ENCODE data around the gene PYM1.
"Not testable (repeated sequence)": the region's sequence is repeated elsewhere in the genome, so short reads cannot be mapped to it uniquely, and the experiment has no call there.

Gene PYM1

DNA sequence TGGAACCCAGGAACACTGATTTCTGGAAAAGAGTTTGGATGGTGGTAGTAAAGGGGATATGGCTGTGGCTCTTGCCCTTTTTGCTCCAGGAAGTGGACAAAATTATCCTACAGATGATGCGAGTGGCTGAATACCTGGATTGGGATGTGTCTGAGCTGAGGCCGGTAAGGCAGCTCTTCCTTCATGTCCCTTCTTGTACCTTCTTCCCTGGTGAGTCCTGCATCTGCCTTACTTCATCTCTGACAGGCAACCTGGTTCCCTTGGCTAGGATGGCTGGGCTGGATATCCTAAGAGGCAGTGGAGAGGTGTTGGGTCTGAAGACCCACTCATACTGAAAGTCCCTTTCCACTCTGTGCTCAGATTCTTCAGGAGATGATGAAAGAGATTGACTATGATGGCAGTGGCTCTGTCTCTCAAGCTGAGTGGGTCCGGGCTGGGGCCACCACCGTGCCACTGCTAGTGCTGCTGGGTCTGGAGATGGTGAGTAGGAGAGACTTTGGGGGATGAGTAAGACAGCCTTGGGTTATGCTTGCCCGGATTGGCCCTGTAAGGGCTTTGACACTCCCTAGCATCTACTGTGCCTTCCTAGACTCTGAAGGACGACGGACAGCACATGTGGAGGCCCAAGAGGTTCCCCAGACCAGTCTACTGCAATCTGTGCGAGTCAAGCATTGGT is 11.3 kb upstream of the PYM1 start:
- FAIRE-seq, result no peak

DNA sequence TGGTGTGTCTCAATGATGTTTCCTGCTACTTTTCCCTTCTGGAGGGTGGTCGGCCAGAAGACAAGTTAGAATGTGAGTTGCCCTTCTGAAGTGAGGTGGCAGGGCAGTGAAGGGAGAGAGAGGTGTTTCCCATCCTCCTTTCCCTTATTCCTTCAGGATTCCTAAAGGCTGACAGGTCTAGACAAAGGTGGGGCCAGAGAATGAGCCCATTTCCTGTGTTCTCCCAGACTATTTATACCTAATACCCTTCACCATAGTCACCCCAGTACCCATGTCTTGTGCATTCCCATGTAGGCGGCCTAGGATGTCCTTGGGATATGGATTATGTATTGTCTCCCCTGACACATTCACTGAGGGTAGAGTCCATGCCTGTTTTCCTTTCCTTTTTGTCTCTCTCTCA is 10.3 kb upstream of the PYM1 start:
- FAIRE-seq, result no peak

DNA sequence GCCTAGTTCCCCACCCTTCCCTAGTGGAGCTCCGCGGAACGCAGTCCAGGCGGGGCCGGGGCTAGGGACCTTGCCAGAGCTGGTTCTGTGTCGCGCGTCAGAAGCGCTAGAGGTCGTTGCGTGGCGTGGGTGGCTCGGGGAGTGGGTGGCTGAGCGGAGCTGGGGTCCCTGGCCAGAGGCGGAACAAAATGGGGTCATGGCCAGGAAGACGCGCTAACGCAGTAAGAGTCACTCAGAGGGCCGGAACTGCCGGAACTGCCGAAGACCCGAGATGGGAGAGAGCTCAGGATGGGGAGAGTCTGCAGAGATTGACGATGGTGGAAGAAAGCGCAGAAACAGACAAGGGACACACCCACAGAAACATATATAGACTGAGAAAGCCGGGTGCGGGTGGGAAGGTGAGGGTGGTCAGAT is 8.1 kb upstream of the PYM1 start:
- no peak for FAIRE-seq

DNA sequence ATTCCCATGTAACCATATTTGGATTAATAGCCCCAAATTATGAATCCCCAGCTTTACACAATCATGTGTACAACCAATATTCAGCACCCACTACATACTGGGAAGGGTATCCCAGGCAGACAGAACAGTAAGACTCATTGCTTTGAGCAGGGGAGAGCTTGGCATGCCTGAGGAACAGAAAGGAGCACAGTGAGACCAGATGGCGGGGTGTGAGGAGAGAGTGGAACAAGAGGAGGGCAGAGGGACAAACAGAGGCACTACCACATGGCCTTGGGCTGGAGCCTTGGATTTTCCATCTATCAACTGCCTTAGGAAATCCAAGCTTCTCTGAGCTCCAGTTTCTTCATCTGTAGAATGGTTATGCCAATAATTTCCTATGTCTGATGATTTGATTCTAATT is 7.1 kb upstream of the PYM1 start:
- FAIRE-seq, result no peak

DNA sequence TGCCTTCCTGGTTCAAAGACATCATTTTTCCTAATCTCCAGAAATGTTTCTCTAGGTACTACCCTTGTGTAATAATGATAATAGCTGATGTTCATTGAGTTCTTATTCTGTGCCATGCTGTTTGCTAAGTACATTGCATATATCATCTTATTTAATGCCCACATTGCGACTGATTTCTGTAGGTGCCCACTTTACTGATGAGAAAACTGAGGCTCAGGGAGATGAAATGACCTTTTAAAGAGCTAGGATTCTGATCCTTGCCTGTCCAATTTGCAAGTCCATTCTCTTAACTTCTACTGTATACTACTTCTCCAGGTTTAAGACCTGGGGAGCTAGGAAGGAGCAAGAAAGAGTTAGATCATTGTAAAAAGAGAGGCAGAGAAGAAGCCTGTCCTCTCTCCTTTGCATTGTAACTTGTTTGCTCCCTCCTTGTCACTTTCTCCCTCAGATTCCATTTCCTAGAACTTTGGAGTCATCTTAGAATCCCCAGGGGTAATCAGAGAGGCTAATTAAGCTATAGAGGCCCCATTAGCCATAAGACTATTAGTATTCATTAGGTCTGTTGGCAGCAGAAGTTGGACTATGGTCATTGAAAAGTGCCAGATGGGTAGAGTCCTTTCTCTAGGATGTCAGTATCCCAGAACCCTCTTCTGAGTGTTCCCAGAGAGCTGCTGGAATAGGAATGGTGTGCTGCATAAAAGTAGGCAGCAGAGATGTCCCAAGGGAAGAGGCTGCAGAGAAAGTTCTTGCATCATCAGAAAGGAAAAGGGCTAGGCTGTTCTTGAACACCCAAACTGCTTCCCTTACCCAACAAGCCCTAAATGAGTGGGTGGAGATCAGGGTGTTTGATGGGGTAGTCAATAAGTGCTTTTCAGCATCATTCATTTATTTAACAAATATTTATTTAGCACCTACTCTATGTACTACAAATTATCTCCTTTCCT is 6.4 kb upstream of the PYM1 start:
- no peak for FAIRE-seq

DNA sequence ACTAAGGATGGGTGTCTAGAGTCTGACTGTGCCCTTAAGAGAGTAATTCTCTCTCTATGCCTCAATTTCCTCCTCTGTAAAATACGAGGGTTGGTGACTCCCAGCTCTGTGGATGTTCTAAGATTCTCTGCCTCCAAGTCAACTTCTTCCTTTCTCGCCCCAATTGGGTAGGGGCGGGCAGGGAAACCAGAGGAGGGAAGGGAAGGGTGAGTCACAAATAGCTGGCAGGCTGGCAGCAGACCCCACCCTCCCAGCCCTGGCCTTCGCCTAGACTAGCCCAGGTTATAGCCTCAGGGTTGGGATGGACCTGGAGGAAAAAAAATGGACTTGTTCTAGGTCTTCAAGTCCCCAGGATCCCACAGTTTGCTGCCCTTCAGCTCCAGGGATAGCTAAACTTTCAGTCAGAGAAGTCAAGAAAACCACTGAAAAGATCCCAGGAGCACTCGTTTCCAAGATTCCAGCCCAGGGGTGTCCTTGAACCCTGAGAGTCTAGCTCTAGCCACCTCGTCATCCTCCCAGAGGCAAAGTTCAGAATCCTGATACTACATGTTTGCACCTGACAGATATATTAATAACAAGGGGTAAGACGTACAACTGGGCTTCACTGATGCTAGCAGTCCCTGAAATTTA is 5.6 kb upstream of the PYM1 start:
- FAIRE-seq, result no peak

DNA sequence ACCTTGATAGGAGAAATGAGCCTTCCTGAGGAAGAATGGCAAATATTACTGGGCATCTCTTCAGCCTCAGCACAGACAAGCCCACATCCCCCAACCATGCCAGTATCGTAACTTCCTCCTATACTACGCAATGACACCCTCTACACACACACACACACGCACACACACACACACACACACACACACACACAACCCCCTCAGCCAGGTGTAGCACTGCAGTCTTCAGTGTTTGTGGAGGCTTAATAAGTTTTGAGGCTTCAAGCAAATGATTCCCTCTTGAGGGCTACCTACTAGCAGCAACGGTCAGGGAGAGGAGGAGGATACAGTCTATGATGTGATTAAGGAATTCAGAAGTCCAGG is 4.8 kb upstream of the PYM1 start:
- no peak for FAIRE-seq

DNA sequence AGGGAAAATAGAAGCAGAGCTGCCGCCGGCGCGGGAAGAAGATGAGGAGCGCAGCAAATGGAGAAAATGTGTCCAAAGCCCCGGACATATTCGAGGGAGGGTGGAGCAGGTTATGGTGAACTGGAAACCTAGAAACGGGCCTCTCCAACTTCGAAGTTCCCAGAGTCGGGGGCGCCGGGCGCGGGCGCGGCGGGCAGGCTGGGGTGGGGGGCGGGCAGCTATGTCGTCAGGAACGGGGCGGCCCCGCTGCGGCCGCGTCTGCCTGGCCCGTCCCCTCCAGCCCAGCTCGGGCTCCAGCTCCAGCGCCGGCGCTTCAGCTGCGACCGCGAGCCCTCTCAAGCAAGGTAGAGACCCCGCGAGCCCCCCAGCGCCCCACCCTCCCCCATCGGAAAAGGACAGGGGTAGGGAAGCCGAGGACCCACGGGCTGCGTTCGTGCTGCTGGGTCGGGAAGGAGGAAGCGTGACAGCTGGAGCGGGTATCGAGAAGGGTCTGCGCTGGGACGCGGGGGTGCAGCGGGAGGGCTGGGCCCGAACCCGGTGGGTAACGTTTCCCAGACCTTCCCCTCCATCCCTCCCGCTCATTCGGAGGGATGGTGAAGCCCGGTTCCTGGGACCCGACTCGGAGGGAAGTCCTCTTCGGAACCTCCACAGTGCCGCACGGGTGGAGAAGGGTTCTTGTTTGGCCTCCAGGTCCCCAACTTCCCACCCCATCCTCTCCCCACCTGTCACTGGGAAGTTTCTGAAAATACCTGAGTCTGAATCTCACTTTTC is 4.3 kb upstream of the PYM1 start:
- FAIRE-seq, result no peak

DNA sequence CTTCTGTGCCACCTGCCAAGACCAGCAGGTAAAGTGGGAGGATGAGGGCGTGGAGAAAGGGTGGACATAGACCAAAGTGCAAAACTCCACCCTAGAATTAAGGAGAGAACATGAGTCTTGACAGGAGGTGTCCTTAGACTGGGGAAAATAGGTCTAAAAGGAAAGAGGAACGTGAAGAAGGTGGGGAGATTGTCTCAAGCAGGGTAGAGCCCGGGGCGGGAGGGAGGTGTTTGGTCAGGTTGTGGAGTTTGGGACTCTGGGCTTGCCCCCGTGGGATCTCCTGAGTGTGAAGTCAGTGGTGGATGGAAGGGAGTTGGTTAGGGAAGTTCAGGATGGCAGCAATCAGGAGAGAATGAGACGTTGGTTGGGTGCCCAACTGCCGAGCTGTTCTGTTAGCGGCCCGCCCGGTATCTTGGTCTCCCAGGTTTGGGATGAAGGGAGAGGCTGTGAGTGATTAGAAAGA is 3.7 kb upstream of the PYM1 start:
- FAIRE-seq, result no peak

DNA sequence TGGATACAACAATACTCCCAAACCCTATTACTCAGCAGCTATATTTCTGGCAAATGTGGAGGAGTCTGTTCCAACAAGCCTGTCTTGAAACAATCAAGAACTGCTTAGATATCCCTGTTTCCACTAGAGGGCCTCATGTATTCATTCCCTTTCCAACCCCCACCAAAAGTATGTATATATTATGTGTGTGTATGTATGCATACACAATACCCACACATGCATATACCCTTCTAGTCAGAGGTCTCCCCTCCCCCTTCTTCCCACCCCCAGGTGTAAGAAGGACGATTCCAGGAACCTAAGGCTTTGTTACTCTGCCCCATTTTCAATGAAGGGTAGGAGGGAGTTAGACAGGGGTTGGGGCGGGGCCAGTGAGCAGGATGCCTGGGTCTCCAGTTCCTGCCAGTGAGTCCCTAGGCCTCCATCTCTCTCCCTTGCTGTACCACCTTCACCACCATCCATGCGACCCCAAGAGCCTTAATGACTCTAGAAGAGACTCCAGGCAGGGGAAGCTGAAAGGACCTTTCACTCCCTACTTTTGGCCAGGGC is 3.1 kb upstream of the PYM1 start, which contains the start of gene DGKA:
Gene DGKA, plus strand, starts transcription at position 392 of the 546 bp plus-strand sequence. CDS start 5,342 bp downstream, outside the sequence.
- no peak for FAIRE-seq

DNA sequence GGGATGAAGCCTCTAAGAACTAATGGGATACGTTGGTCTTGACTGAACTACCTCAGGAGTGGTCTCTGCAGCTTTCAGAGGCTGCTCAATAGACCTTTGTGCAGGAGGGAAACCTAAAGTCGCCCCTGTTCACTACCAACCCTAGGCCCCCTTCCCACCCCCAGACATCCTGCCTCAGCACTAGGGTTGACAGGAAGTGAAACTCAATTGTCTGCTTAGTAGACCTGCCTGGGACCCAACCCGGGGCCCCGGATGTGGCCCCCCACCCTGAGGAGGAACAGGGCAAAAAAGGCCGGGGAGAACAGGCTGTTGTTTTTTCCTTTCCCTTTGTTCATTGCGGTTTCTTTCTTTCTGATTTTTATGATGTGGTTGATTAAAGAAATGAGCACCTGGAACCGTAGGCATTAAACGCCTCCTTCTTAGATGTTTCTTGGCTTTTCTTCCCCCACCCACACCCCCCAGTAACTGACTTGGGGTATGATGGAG is 1.7 kb upstream of the PYM1 start:
- FAIRE-seq, result no peak

DNA sequence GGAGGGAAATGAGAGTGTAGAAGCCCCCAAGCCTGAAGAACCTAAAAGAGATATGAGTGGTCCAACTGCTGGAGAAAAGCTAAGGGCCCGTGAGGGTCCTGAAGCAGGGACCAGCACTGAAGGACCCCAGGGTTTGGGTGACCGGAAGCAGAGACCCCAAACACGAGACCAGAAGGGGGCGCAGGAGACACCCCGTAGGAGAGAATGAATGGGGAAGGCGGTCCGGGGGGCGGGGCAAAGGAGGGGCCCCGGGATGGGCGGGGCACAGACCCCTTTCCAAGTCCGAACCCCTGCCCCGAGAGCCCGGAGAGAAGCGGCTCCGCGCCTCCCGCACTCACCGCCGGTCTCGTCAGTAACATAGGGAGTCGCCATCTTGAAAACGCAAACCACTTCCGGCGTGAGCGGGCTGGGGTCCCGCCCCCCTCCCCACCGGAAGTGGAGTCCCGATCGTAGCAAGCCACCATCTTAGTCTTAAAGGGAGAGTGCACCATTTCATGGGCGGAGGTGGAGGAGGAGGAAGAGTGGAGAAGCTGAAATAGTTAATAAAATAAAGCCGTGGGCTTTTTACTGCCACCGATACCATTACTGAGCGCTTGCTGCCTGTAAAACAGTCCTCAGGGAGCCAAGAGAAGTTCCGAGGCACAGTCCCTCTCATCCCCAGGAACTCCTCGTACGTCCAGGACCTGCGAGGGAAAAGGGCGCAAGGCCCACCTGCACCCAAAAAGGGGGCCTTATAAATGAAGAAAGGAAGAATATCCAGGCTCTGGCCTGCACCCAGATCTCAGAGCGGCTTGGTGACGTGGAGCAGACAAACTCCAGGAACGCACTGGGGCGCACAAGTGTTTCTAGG is 731 bp downstream of the PYM1 start:
- FAIRE-seq, result peak; percentile 71

DNA sequence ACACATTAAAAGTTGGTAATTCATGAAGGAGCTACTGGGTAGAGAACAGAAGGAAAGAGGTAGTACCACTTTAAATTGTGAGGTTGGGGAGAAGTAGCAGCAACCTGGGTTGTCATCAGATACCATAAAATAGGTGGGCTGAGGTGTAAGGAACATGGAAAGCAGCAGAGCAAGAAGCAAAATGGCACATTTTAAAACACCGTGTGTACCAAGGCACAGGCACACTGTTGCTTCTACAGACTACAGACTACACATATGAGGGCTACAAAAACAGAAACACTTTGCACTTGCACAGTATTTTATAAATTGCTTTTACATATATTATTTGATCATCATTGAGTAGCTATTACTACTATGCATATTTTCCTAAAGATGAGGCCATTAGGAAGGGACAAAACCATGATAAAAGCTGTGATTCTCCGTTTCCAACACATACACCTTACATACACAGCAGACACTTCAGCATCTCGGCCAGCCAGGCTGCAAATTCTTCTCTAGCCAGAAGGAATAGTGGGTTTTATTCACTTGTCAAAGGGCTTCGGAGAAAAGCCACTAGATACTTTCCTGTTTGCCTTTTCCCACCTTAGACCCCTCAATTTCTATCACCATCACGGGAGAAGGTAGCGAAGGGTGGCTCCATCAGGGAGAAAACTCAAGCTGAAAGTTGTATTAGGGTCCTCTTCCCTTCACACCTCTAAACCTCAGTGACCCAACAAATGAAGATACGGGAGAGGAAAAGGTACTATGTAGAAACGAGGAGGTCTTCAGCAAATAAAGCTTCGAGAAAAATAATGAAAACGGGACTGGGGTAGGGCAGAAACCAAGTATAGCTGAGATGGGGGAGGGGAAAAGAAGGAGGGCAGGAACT is 1.6 kb downstream of the PYM1 start:
- FAIRE-seq, result no peak

DNA sequence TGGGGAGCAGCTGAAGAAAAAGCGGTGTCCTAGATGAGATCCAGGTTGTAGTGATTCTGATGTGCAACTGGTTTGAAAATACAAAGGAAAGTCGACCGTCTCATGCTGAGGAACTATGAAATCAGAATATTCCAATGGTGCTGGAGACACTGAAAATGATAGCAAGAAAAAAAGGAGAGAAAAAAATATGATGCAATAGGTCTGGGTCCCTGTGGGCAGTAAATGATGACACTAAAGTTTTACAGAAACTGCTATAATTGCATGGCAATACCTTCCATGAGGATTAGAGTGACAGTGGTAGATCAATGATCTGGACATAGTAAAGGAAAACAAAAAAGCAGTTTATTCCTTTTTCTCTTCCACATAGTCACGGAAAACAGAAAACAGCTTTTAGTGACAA is 2.3 kb downstream of the PYM1 start:
- no peak for FAIRE-seq

DNA sequence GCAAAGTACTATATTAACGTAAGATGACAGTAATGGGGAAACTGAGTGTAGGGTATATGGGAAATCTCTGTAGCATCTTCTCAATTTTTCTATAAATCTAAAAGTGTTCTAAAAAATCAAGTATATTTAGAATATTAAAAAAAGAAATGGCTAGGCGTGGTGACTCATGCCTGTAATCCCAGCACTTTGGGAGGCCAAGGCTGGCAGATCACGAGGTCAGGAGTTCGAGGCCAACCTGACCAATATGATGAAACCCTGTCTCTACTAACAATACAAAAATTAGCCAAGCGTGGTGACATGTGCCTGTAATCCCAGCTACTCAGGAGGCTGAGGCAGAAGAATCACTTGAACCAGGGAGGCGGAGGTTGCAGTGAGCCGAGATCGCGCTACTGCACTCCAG is 4.0 kb downstream of the PYM1 start:
- FAIRE-seq, result not testable (repeated sequence)

DNA sequence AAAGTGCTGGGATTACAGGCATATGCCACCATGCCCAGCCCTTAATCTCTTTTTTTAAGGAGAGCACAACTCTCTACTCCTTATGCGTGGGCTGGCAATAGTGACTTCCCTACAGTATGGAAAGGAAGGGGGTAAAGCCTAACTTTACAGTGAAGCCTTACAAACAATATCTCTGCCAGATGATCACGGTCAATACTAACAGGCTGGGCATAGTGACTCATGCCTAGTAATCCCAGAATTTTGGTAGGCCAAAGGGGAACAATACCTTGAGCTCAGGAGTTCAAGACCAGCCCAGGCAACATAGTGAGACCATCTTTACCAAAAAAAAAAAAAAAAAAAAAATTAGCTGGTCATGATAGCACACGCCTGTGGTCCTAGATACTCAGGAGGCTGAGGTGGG is 5.6 kb downstream of the PYM1 start:
- no peak for FAIRE-seq

DNA sequence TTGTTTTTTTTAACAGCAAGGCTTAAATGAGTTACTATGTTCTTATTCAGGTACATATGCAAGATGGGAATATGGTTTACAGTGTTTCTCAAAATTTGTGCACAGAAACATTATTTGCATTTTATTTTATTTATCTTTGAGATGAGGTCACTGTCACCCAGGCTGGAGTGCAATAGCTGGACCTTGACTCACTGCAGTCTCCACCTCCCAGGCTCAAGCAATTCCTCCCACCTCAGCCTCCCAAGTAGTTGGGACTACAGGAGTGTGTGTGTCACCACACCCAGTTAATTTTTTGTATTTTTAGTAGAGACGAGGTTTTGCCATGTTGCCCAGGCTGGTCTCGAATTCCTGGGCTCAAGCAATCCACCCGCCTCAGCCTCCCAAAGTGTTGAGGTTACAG is 8.7 kb downstream of the PYM1 start:
- FAIRE-seq, result not testable (repeated sequence)

DNA sequence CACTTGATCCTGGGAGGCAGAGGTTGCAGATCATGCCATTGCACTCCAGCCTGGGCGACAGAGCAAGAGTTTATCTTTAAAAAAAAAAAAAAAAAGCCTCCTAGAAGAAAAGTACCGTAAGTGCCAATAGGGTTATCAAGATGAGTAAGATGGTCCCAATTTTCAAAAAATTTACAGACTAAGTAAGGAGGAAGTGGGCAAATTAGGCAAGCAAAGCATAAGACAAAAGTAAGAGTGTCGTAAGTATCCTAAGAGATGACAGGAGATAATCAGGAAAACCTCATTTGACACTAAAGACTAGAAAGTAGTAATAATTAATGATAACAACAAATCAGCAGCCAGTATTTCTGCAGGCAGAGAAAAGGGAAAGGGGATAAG is 12.2 kb downstream of the PYM1 start:
- FAIRE-seq, result no peak

DNA sequence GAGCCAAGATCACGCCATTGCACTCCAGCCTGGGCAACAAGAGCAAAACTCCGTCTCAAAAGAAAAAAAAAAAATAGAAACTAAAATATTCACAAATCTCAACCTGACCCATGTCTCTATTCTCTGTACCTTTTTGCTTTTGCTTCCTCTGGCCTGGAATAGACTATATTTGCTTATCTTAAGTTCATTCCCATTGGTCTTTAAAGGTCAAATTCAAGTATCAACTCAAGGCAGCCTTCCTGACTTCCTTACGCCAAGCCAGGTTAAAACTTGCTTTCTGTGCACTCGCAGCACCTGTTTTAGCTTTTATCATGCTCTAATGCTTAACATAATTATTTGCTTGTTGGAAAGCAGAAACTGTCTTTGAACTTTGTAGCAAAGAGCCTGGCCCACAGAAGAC is 14.8 kb downstream of the PYM1 start:
- no peak for FAIRE-seq

DNA sequence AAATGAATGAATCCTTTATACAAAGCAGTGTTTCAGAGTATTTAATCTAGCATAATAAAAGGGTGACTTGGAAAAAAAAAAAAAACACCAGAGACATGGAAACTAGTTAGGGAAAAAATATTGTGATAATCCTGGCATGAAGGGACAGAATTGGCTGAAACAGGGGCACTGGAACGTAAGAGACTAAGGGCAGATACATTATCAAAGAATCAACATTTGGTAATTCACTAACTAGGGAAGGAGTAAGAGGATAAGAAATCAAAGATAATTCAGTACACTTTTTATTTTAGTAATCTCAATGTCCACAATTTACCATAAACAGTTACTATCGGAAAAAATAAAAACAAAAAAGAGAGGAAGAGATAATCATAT is 18.2 kb downstream of the PYM1 start:
- no peak for FAIRE-seq

Data from A204.1 (cell line).